Hematopoietic multipotent progenitor cell treated with erythropoietin and hydrocortisone succinate and interleukin-3 and kit ligand, for 4 days (in vitro differentiated cells): Measurements from ENCODE around the gene GPRIN2.
"Not testable (repeated sequence)": the region's sequence is repeated elsewhere in the genome, so short reads cannot be mapped to it uniquely, and the experiment has no call there.

ENCODE experiments used
- DNase-seq: peaks from one replicate; pipeline ENCODE4 v3.0.0-alpha.2; 2015

GPRIN2 gene

GRCh38 chr10:46517541-46517940 lies 38.9 kb downstream of the GPRIN2 start:
- no peak for DNase-seq

GRCh38 chr10:46516660-46517416 lies 39.6 kb downstream of the GPRIN2 start:
- no peak for DNase-seq

GRCh38 chr10:46515793-46516192 lies 40.7 kb downstream of the GPRIN2 start:
- DNase-seq = no peak

- no peak for DNase-seq
Measured at GRCh38 chr10:46515366-46515765, 41.1 kb downstream of the GPRIN2 start.

- DNase-seq = no peak
Measured at GRCh38 chr10:46514899-46515298, 41.6 kb downstream of the GPRIN2 start.

- no peak for DNase-seq
Measured at GRCh38 chr10:46514431-46514861, 42.0 kb downstream of the GPRIN2 start.

GRCh38 chr10:46513333-46513732 lies 43.1 kb downstream of the GPRIN2 start:
- DNase-seq = not testable (repeated sequence)

GRCh38 chr10:46512725-46513124 lies 43.7 kb downstream of the GPRIN2 start:
- DNase-seq = not testable (repeated sequence)

- DNase-seq = not testable (repeated sequence)
Measured at GRCh38 chr10:46512002-46512401, 44.5 kb downstream of the GPRIN2 start.
